NCI-H345 treated with DMSO at 0.1 percent for 48 hours (cell line): Measurements from ENCODE around the gene GPR162.

Source experiments
- DNase-seq: peaks from one replicate; lab custom pipeline; 2025; ENCODE audit not compliant: unreplicated experiment; lab: John Stamatoyannopoulos, UW

GPR162 gene

DNA sequence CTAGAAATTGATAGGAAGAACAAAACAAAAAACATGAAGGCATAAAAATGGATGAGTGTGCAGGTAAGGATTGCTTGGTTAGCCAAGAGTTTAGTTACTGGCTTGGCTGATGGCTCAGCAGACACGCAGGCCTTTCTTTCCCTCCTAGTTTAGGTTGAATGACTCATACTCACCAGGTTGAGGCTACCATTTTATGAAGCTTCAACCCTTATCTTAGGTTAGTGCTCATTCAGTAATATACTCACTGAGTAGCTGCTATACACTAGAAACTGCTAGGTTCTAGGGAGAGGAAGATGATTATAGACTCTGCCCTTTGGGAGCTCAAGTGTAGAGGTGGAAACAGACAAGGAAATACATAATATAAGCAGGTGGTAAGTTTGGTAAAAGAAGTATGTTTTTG is 12.6 kb downstream of the GPR162 start:
- DNase-seq, result no peak

DNA sequence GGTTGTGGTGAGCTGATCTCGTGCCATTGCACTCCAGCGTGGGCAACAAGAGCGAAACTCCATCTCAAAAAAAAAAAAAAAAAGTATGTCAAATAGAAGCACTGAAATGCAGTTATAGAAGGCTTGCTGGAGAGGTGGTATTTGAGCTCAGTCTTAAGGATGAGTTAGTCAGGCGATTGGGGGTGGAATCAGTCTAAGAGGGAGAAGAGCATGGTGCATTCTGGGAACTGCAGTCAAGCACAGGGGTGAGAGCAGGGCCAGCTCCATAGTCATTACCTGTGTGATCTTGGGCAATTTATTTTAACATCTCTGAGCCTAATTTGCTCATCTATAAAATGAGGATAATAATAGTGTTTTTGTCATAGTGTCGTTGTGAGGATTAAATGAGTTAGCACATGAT is 13.3 kb downstream of the GPR162 start:
- DNase-seq, result no peak

DNA sequence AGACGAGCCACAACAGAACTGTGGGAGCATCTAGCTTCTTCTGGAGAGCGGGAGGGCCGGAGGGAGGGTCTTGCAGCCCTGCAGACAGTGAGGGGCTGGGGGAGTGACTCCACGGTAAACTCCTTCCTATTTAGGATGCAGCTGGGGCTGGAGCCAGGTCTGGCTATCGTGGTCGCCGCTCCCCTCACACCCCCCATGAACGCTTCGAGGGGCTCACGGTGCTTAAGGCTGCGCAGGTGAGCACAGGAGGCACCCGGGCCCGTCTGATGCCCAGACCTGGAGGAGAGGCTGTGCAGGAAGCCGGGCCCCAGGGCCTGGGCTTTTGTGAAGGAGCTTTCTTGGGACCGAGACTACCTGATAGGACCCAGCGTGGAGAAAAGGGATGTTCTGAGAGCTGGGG is 15.2 kb downstream of the GPR162 start:
- DNase-seq, result no peak

DNA sequence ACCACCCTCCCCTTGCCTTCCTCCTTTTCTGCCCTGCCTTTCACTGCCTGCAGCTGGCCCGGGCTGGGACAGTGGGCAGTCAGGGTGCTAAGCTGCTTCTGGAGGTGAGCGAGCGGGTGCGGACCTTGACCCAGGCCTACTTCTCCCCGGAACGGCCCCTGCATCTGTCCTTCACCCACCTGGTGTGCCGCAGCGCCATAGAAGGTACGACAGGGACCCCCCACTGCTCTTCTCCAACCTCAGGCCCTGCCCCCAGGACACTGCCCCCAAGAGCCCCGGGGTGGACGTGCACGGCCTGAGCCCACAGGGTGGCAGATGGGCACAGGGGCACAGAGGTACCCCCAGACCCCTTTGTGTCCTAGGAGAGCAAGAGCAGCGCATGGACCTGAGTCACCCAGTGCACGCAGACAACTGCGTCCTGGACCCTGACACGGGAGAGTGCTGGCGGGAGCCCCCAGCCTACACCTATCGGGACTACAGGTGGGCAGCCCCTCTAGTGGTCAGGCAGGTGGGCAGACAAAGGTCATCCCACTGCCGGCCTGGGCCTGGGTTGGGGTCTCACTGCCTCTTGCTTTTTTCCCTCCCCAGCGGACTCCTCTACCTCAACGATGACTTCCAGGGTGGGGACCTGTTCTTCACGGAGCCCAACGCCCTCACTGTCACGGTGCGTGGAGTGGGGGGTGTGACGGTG is 15.9 kb downstream of the GPR162 start:
- no peak for DNase-seq

DNA sequence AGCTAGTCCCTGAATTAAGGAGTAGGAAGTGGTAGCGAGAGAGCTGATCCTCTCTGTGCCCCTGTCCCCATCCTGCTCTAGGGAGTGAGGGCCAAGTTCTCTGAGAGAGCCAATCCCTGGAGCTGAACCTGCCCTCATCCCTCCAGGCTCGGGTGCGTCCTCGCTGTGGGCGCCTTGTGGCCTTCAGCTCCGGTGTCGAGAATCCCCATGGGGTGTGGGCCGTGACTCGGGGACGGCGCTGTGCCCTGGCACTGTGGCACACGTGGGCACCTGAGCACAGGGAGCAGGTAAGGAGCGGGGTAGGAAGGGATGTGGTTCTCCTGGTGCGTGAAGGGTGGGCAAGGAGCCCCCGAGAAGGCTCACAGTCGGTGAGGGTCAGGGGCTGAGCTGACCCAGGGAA is 17.2 kb downstream of the GPR162 start:
- DNase-seq, result no peak

DNA sequence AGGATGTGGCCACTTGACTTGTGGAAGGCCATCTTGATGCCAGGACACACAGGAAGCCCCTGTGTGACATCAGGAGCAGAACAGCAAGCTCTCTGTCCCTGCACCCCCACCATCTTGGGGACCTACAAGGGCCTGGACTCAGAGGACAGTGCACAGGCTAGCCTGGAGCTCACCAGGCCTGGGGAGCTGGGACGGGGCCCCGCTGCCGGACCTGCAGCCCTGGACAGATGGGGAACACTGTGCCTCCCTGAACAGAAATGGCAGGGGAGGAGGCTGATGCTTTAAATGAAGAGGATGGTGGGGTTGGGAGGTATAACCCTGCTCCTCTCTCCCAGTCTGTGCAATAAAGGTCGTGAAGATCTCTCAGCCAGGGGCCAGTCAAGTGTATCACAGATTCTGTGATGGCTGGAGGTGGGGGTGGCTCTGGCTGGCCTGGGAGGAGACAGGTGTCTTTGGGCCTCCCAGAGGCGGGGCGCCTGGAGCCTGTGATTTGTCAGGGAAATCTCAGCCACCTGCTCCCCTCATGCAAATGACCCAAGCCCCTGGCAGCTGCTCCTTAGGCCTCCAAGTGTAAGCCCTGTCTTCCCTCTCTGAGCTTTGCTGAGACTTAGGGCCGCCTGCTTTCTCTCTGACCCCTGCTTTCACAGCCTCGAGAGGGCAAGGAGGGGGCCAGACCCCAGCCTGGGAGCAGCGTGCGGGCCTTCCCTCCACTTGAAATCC is 18.0 kb downstream of the GPR162 start:
- no peak for DNase-seq

DNA sequence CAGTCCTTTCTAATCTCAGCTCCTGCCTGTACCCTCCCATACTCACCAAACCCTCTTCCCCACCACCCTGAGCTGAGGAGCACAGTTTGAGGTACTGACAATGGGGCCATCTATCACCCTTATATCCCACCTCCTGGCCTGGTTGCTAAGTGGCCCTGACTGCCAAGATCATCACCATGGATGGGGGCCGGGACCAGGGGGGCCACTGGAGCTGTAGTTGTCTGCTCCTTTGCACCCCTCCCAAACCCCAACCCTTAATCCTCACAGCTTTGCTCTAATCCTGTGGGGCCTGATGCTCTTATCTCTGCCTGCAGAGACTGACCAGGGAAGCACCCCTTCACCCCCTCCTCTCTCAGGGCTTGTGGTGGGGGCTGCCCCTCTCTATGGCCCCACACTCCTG is 18.7 kb downstream of the GPR162 start:
- no peak for DNase-seq

DNA sequence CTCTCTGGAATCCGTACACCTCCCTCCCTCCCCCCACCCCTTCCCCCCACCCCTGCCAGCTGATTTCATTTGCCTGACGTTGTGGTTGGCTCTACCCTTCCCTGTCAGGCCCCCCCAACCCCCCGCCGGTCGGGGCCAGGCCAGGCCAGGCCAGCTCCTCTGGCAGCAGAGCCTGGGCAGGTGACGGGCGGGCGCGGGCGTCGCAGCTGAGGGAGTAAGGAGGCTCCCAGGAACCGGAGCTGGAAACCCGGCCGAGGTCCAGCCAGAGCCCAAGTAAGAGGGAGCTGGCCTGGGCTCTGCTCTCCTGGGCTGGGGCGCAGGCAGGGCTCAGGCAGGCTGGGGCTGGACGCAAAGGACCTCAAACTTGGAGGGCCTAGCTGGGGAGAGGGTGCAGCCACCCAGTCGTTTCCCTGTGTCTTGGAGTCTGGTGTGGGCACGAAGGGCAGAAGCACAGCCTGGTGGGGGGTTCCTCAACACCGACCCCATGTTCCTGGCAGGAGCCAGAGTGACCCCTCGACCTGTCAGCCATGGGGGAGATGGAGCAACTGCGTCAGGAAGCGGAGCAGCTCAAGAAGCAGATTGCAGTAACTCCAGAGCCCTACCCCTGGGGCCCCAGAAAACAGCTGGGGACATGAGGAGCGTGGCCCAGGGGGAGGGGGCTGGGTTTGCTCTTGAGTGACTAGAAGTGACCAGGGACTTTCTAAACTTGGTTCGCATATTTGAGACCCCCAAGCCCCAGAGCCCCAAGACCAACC is 19.3 kb downstream of the GPR162 start, which contains the start of gene GNB3:
GNB3 (plus strand) TSS at position 165 of the 755 bp plus-strand sequence; CDS start at position 528, 363 bp downstream.
- DNase-seq, result no peak

DNA sequence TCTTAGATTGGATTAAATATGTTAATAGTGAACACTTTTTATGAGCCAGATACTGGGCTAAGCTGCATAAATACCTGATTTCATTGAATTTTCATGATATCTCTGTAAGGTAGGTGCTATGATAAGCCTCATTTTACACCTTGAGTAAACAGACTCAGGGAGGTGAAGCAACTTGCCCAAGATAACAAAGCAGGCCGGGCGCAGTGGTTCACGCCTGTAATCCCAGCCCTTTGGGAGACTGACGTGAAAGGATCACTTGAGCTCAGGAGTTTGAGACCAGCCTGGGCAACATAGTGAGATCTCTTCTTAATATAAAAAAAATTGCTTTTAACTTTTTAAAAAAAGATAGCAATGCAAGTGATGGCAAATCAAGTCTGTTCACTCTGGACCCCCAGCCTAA is 20.5 kb downstream of the GPR162 start:
- no peak for DNase-seq

DNA sequence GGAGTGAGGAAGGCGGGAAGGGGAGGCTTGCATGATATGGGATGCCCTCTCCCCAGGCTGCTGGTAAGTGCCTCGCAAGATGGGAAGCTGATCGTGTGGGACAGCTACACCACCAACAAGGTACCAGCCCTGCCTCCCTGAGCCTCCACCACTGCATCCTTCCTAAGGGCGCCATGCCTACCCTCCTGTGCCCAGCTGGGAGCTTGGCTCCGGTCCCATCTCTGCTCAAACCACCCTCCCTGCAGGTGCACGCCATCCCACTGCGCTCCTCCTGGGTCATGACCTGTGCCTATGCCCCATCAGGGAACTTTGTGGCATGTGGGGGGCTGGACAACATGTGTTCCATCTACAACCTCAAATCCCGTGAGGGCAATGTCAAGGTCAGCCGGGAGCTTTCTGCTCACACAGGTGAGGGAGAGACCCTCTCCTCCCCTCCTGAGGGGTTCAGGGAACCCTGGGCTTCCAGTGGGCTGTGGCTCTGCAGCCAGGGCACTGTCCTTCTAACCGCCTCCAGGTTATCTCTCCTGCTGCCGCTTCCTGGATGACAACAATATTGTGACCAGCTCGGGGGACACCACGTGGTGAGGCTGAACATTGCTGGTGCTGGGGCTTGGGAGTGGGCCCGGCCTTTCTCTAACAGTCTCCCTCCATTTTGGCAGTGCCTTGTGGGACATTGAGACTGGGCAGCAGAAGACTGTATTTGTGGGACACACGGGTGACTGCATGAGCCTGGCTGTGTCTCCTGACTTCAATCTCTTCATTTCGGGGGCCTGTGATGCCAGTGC is 21.7 kb downstream of the GPR162 start:
- no peak for DNase-seq

DNA sequence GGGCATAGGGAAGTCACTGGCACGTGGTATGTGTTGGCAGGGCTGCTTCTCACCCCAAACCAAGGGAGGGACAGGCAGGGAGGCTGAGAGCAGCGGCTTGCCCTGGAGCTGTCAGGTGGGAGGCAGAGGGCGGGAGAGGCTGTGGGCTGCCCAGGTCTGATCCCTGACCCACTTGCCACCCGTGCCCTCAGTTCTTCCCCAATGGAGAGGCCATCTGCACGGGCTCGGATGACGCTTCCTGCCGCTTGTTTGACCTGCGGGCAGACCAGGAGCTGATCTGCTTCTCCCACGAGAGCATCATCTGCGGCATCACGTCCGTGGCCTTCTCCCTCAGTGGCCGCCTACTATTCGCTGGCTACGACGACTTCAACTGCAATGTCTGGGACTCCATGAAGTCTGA is 23.8 kb downstream of the GPR162 start:
- DNase-seq, result no peak

DNA sequence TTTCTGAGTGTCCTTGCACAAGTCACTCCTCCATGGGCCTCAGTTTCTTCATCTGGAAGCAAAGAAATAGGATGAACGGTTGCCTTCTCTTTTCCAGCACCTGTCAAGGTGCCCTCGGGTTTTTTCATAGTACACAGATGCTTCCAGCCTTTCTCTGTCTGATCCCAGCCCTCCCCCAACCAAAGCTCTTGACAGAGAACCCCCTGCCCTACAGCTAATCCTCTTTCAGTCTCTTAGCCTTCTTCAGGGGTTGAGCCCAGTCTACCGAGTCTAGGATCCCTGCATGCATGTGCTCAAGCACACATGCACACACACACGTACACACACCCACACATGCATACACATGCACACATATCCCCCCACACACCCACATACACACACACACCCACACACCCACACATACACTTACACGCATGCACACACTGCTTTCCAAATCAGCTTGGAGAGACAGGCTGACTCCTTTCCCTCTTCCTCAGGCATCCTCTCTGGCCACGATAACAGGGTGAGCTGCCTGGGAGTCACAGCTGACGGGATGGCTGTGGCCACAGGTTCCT is 24.8 kb downstream of the GPR162 start:
- DNase-seq, result no peak

DNA sequence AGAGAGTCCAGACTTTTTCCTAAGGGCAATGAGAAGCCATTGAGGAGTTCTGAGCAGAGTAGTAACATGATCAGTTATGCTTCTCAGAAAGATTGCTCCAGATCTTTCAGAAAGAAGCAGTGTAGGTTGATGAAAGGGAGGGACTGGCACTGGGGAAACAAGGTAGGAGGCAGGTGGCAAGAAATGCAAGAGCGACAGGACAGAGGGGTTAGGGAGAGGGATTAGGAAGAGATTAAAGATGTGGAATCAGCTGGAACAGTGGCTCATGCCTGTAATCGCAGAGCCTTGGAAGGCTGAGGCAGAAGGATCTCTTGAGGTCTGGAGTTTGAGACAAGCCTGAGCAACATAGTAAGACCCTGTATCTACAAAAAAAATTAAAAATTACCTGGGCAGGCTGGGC is 26.1 kb downstream of the GPR162 start:
- no peak for DNase-seq

DNA sequence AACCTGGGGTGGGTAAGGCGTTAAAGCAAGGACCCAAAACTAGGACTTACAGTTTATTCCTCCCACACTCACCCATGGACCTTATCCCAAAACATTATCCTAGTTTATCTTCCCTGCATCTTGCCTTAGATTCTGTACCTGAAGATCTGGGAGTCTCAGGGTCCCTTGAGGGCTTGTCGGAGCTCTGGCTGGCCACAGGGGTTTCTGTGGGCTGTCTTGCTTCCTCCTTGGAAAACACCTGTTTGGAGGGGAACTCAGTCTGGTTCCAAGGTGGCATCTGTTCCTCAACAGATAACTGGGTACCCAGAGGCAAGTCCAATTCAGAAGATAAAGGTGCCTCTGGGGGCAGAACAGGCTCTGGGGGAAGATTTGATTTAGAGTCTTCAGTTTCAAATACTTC is 27.8 kb downstream of the GPR162 start:
- no peak for DNase-seq

DNA sequence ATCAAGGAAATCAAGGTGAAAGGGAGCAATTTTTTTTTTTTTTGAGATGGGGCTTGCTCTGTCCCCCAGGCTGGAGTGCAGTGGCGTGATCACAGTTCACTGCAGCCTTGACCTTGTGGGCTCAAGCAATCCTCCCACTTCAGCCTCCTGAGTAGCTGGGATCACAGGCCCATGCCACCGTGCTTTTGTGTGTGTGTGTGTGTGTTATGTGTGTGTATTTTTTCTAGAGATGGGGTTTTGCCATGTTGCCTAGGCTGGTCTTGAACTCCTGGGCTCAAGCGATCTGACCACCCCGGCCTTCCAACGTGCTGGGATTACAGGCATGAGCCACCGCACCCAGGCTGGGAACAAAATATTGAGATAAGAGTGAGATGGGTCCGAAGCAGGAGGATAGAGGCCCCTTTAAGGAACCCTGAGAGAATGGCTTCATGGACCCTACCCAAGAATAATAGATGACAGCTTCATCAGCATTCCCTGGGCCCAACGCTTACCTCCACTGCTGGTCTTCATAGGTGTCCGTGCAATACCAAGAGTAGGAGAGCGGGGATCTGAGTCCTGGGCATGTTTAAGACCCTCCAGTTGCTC is 28.4 kb downstream of the GPR162 start:
- DNase-seq, result no peak

DNA sequence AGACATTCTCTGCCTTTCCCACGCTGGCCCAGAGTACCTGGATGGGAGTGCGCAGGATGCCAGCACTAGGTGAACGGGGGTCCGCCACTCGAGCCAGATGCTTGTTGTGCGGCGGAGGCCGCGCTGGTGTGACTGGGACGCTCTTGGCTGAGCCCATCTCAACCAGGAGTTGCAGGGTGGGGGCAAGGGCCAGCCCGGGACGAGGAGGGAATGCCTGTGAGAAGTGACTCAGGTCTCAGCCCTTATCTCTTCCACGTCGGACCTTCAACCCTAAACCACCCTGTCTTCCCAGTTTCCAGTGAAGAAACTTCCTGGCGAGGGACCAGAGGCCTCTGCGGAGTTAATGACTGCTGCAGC is 29.2 kb downstream of the GPR162 start:
- DNase-seq, result no peak

DNA sequence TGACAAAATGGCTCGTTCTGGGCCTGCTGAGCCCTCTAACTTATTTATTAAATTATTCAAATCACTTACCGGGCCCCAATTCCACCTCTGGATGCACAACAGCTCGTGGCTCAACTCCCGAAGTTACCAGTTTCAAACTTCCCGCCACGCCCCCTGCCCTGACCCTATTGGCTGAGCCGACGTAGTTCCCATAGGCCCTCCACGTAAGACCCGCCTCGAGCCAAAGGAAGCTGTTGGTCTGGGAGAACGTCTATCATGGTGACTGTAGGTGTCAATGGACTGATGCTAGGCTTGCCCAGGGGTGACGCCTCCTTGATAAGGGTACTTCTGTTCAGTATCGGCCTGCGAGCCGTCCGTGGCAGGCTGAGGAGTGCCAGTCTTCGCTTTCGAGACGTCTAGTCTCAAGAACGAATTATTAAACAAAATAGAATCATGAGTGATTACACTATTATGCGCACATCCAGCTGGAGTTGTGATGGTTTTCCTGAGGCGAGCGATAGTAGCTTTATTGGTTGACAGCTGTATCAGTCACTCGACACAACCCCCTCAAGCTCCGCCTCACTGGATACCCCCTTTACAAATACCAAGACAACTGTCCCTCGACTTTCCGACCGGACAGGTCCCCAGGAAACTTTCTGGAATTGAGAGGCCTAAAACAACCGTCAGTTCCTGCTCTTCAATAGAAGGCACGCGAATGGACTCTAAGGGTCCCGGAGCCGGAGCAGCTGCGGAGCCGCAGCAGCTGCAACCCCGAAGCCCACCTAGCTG is 29.7 kb downstream of the GPR162 start, which contains the start of gene CDCA3:
CDCA3 (minus strand) TSS at position 134 of the 768 bp plus-strand sequence. CDS start 334 bp downstream, outside the sequence.
- peak; percentile 99 for DNase-seq

DNA sequence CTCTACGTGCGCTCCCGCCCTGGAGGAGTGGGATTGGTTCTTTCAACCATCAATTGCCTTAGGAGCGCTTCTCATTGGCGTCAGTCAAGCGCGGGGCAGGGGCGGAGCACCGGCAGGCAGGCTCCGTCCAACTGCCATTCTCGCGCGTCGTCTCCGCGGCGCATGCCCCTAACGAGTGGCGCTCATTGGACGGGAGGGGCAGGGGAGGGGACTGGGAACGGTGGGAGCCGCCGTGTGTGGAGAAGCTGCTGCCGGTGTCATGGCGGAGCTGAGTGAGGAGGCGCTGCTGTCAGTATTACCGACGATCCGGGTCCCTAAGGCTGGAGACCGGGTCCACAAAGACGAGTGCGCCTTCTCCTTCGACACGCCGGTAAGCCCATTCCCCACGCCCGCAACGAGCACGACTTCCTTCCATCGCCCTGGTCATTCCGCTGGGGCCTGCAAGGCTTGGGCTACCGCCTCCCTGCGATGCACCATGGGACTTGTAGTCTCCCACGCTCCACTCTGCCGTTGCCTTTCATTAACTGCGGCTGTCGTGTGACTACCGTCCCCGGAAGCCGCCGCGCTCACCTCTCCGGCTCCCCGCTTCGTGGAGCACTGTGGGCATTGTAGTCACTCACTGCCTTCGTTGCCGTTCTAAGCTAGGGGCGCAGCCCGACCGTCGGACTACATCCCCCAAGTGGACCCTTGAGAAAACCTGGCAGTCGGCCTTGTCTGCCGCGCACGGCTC is 30.5 kb downstream of the GPR162 start, which contains the start of gene USP5:
USP5 (plus strand) TSS at position 230 of the 730 bp plus-strand sequence; CDS start at position 260, 30 bp downstream.
- peak; percentile 98 for DNase-seq
